CD4-positive, alpha-beta T cell treated with Interleukin-4 for 4 hours (primary cell): ENCODE measurements around the gene RADIL.
A peak's percentile ranks its signal among the peaks of the same experiment; 100 is the strongest.

Experiments
- DNase-seq: peaks from one replicate; pipeline ENCODE4 v3.0.0-alpha.2; 2020

Gene RADIL

GRCh38 chr7:4791738-4792536 lies 91.6 kb downstream of the RADIL start:
- peak; percentile 51 for DNase-seq

- DNase-seq, result no peak
Measured at GRCh38 chr7:4791101-4791737, 92.3 kb downstream of the RADIL start.

GRCh38 chr7:4790516-4790991 lies 93.0 kb downstream of the RADIL start:
- no peak for DNase-seq

GRCh38 chr7:4790078-4790465 lies 93.4 kb downstream of the RADIL start:
- no peak for DNase-seq

GRCh38 chr7:4789194-4790077 lies 94.1 kb downstream of the RADIL start:
- DNase-seq, result no peak

- DNase-seq, result no peak
Measured at GRCh38 chr7:4788627-4789189, 94.8 kb downstream of the RADIL start.

GRCh38 chr7:4787947-4788626 lies 95.4 kb downstream of the RADIL start:
- DNase-seq, result no peak

- no peak for DNase-seq
Measured at GRCh38 chr7:4787541-4787940, 96.0 kb downstream of the RADIL start.

- DNase-seq, result no peak
Measured at GRCh38 chr7:4786015-4786414, 97.5 kb downstream of the RADIL start.

- DNase-seq, result no peak
Measured at GRCh38 chr7:4785371-4785770, 98.1 kb downstream of the RADIL start.

GRCh38 chr7:4784799-4785198 lies 98.7 kb downstream of the RADIL start:
- DNase-seq, result no peak

GRCh38 chr7:4783762-4784351 lies 99.7 kb downstream of the RADIL start:
- no peak for DNase-seq

- no peak for DNase-seq
Measured at GRCh38 chr7:4783292-4783652, 100.2 kb downstream of the RADIL start.

GRCh38 chr7:4782333-4783291 lies 100.9 kb downstream of the RADIL start:
- DNase-seq, result no peak

- no peak for DNase-seq
Measured at GRCh38 chr7:4781366-4782069, 102.0 kb downstream of the RADIL start.

GRCh38 chr7:4779118-4779517 lies 104.4 kb downstream of the RADIL start:
- DNase-seq, result no peak

- peak; percentile 41 for DNase-seq
Measured at GRCh38 chr7:4775848-4776623, 107.5 kb downstream of the RADIL start.

GRCh38 chr7:4775250-4775847 lies 108.2 kb downstream of the RADIL start, which contains the start of gene AP5Z1:
Gene AP5Z1, plus strand, starts transcription at chr7:4775623. Its CDS starts 93 bp downstream, at chr7:4775716.
- peak; percentile 95 for DNase-seq
